Activated CD4-positive, CD25-positive, alpha-beta regulatory T cell treated with anti-CD3 and anti-CD28 coated beads, Interleukin-2, amount 50 U/mL, for 72 hours (primary cell): Measurements from ENCODE around the gene RGCC.

ENCODE experiments used
- DNase-seq: peaks from one replicate; pipeline ENCODE4 v3.0.0; 2021

RGCC gene

GRCh38 chr13:41454170-41454569 is 3.2 kb upstream of the RGCC start:
- no peak for DNase-seq

GRCh38 chr13:41455725-41456419 is 1.5 kb upstream of the RGCC start:
- no peak for DNase-seq

- DNase-seq: peak; percentile 60
These were observed 338 bp downstream of the RGCC start for GRCh38 chr13:41457589-41458186.

DNA sequence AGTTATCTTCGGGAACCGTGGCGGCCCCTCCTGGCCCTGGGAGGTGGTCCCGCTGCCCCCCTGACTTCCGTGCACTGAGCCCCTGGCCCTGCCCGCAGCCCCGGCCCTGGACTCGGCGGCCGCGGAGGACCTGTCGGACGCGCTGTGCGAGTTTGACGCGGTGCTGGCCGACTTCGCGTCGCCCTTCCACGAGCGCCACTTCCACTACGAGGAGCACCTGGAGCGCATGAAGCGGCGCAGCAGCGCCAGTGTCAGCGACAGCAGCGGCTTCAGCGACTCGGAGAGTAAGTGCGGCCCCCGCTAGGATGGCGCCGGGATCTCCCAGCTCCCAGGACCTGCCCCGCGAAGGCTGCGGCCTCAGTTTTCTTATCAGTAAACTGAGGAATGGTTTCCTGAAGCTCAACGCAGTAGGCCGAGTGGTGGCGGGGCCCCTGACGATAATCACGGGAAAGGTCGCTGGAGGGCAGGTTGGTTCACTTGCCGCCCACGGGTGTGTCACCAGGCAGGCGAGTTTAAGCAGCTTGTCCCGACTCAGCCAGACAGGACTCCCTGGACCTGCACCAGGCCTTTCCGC is 924 bp downstream of the RGCC start:
- peak; percentile 61 for DNase-seq

- DNase-seq: peak; percentile 54
These were observed 1.5 kb downstream of the RGCC start for GRCh38 chr13:41458761-41459431.

DNA sequence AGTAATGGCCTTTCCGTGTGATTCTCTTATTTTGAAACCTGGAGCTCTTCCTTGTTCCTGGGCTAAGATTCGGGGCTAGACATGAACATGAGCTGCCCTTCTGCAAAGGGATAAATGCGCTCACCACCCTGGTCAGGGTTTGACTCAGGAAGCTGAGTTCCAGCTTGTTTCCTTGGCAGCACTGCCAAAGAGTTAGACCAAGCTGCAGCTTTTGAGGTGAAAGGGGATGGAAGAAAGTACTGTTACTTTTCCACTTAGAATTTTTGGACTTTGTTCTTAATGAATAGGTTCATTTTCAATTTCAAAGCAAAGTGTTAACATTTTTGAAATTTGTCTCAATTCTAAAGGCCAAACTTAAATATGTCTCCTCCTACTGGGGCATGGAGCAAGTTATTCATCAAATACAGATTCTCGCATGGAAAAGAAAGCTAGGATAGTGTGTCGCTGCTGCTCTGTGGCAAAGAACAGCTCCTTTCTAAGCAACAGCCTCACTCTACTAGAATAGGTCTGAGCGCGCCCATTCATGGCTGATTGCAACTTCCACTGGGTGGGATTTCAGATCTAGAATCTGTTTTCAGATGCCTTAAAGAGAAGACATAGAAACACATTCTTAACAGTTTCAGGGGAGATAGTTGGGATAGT is 2.2 kb downstream of the RGCC start:
- DNase-seq: no peak

DNA sequence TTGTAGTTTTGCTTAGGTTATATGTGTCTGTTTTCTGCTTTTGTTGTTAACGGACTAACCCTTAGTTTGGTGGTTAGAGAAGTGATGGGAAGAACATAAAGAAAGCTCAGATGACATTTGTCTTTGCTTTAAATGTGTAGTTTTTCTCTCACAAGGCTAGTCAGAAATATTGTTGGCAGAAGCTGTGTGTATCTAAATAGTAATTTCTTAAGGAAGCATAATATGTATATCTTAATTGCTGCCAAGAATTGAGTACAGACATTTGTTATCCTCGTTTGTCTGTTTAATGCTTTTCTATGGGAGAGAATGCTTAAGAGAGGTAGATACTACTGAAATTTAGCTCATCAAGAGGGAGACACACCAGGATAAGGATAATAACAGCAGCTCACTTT is 2.7 kb downstream of the RGCC start:
- DNase-seq: no peak

DNA sequence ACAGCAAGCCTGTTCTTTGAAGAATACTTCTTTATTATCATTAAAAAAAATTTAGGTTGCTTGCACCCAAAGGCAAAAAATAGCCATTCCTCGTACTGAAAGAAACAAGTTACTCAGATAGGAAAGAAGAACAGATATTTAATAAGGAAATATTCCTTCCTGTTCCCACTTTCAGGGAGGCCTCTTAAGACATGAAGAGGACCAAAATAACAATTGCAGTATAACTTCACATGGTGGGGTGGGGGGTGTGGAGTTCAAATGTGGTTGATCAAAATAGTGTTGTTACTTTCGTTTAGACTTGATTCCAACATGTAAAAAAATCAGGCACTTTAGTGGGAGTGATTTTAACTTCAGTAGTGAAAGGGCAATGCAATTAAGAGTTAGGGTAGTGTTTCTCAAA is 3.6 kb downstream of the RGCC start:
- DNase-seq: no peak

GRCh38 chr13:41461527-41462139 is 4.3 kb downstream of the RGCC start:
- no peak for DNase-seq

- DNase-seq: no peak
These were observed 5.1 kb downstream of the RGCC start for GRCh38 chr13:41462427-41462826.

- no peak for DNase-seq
These were observed 6.7 kb downstream of the RGCC start for GRCh38 chr13:41463838-41464602.

DNA sequence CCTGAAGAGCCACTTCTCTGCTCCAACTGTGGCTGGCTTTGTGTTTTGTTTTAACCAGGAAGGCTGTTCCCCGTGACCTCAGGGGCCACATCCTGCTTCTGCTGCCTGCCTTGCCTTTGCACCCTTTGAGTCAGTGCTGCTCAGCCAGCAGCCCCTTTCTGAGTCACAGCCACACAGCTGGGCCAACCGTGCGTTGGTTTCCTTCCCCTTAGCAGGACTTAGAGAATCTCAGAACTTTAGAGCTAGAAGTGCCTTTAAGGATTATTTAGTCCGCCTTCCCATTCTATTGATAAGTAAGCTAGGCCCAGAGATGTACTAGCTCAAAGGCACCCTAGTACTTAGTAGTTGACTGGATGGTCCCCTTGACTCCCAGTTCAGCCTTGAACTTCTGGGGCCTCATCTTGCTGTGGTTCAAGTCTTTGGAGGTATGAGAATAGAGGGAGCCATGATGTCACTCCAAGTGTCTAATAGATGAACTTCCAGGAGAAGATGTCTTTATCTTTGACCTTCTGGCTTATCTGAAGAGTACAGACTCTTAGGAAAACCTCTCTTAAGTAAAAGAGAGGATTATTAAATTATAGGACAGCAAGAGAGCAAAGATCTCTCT is 8.0 kb downstream of the RGCC start:
- DNase-seq: peak; percentile 78

GRCh38 chr13:41465898-41466320 is 8.6 kb downstream of the RGCC start:
- DNase-seq: no peak

DNA sequence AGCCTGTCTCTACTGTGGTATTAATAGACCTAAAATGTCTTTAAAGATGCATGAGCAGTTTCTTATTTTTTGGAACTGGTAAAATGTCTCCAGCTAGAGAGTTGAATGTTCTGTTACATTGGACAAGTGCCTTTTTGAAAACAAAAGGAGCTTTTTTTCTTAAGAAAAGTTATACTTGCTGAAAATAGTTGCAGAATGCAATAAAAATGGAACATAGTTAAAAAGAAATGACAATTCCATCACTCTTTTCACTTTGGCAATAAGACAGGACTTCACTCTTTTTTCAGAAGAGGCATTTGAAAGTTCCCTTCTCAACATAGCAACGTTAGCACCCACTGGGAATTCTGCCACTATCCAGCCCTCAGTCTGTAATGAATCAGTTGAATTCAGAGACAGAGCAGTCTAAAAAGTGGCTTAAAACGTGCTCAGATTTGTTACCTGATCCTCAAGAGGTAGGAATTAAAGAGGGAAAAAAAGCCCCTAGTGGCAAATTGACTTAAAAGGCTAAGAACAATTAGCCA is 10.1 kb downstream of the RGCC start:
- no peak for DNase-seq

- DNase-seq: no peak
These were observed 11.3 kb downstream of the RGCC start for GRCh38 chr13:41468631-41469030.

DNA sequence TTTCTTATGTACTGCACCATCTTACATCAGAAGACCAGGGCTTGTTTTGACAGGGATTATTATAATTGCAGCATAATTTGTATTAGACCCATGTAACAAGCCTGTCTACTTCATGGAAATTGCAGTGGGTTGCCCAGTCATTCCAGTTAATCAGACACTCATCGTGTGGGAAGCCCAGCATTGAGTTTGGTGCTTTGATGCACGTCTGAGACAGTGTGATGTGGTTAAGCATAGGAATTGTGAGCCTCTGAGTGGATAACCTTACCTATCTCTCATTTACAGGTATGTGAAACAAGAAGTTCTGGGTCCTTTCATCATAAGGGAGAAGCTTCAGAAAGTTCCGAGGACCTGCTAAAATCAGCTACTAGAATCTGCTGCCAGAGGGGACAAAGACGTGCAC is 12.8 kb downstream of the RGCC start:
- DNase-seq: no peak

GRCh38 chr13:41471785-41472184 is 14.4 kb downstream of the RGCC start:
- DNase-seq: no peak

DNA sequence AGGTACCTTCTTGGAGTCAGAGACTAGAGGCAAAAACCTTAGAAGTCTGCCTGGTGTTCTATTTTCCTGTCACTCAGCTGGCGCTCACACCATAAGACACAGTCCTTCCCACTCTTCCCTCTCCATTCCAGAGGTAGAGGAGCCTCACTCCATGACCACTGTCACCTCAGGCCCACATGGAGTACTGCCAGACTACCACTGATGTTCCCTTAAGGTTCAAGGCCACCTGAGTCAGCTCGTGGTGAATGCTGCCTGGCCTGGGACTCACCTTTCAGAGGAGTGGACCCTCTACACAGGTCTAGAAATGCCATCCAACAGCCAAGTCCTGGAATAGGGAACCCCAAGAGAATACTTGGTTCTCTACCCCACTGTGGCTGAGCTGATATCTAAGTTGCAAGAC is 29.9 kb downstream of the RGCC start:
- DNase-seq: no peak

GRCh38 chr13:41488124-41488523 is 30.8 kb downstream of the RGCC start:
- no peak for DNase-seq

DNA sequence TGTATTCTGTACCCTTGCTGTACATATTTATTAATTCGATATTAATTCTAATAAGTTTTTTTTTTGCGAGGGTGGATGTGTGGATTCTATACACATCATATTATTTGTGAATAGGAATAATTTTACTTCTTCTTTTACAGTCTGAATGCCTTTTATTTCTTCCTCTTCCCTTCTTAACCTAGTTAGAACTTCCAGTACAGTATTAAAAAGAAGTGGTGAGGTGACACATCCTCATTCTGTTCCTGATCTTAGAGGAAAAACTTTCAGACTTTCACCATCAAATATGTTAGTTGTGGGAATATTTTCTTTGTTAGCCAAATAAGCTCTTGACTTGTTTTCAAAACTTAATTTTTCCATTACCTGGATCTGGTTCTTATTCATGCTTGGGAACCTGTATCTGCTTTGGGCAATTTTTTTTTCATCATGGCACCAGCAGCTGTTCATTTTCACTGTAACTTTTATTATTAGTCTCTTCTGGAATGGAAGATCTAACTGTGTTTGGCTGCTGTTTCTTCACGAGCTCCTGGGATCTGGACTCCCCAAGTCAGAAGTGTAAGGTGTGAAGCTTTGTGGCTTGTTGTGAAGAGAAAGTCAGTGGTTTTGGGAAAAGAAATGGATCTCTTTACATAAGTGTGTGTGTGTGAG is 33.1 kb downstream of the RGCC start:
- no peak for DNase-seq

GRCh38 chr13:41491436-41491835 is 34.1 kb downstream of the RGCC start:
- DNase-seq: no peak
